GM19240 (cell line): ENCODE results near the gene DPH7.
"Not testable (repeated sequence)": the region's sequence is repeated elsewhere in the genome, so short reads cannot be mapped to it uniquely, and the experiment has no call there.

Source experiments
- DNase-seq: peaks from one replicate; pipeline ENCODE4 v3.0.0; 2011; ENCODE audit warnings: low spot score; ENCODE audit not compliant: insufficient read length

DPH7 gene

GRCh38 chr9:137606005-137606621 lies 27.4 kb upstream of the DPH7 start:
- no peak for DNase-seq

DNA sequence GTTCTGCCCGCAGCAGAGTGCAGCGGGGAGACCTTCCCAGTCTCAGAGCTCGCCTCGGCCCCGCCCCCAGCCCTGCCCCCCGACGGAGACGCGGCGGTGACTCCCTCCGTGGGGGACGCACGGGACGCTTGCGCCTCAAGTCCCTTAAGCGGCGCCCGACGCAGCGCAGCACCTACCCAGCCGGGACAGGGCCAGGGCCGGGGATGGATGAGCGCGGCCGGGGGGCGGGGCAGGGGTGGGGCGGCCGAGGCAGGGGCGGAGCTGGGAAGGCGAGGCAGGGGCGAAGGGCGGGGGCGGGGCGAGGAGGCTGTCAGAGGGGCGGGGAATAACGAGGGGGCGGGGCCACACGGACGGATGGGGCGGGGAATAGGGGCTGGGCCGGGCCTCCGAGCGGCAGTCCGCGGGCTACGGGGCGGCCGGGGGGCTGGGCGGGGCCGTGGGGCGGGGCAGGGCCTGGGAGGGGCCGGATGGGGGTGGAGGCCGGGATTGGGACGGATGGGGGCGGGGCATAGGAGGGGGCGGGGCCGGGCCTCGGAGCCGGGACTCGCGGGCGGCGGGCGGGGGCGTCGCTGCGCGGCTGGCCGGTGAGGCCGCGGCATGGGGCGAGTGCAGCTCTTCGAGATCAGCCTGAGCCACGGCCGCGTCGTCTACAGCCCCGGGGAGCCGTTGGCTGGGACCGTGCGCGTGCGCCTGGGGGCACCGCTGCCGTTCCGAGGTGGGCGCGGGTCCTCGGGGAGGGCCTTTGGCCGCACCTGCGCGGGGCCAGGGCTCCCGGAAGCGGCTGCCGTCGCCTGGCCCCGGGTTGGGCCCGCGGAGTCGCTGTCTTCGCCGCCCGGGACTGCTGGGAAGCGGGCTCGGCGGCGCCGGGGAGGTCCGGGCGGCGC lies 26.6 kb upstream of the DPH7 start, which contains the start of gene ARRDC1:
Gene ARRDC1 (plus strand): TSS at position 566 of the 884 bp plus-strand sequence. CDS start 32 bp downstream, at position 598.
- peak; percentile 90 for DNase-seq

DNA sequence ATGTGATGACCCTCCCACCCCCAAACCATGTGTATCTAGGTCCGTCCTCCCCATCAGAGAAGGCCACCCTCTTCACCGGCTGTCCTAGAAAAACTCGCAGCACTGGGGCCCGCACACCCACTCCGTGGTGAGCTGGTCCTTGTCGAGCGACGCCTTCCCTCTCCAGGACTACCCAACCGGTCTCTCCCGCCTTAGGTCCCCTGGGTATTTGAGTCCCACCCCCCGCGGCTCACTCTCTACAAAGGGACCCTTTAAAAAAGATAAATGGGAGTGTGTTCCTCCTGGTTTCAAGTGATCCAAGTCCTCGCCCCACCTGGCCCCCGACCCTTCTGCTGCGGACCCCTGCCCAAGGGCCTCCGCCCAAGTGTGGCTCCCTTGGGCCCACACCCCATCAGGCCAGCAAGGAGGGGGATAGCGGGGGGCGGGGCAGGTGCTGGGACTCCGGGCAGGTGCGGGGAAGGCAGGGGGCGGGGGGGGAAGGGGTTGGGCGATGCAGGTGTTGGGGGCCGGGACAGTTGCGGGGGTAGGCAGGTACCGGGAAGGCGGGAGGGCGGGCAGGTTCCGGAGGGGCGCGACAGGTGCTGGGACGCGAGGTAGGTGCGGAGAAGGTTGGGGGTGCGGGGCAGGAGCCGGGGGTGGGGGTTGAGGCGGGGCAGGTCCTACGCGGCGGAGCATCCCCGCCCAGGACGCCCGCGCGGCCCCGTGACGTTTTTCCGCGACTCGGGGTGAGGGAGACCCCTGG lies 25.8 kb upstream of the DPH7 start:
- no peak for DNase-seq

- no peak for DNase-seq
Measured at GRCh38 chr9:137603879-137604278, 25.2 kb upstream of the DPH7 start.

GRCh38 chr9:137602661-137603060 lies 23.9 kb upstream of the DPH7 start:
- DNase-seq, result no peak

GRCh38 chr9:137598943-137599342 lies 20.2 kb upstream of the DPH7 start:
- no peak for DNase-seq

DNA sequence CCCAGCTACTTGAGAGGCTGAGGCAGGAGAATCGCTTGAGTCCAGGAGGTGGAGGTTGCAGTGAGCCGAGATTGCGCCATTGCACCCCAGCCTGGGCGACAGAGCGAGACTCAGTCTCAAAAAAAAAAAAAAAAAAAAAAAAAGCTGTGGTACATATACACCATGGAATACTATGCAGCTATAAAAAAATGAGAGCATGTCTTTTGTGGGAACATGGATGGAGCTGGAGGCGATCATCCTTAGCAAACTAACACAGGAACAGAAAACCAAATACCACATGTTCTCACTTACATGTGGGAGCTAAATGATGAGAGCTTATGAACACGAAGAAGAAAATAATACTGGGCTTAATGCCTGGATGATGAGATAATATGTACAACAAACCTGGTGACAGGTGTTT lies 17.9 kb upstream of the DPH7 start:
- DNase-seq, result not testable (repeated sequence)

- no peak for DNase-seq
Measured at GRCh38 chr9:137593176-137593575, 14.5 kb upstream of the DPH7 start.

DNA sequence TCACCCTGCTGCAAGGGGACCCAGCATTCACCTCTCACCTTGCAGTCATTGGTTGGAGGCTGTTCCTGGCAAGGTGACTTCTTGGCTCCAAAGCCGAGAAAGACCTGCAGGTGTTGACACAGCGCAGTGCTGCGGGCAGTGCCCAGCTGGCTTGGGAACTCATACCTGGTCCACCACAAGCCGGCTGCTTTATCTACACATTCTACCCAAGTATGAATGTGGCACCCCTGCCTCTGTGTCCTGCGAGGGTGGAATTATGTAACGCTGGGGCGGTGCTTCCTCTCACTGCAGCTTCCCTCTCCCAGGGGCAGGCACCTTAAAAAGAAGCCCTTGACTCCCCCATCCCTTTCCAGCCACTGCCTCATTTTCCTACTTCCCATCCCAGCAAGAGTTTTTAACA lies 14.0 kb upstream of the DPH7 start:
- no peak for DNase-seq

DNA sequence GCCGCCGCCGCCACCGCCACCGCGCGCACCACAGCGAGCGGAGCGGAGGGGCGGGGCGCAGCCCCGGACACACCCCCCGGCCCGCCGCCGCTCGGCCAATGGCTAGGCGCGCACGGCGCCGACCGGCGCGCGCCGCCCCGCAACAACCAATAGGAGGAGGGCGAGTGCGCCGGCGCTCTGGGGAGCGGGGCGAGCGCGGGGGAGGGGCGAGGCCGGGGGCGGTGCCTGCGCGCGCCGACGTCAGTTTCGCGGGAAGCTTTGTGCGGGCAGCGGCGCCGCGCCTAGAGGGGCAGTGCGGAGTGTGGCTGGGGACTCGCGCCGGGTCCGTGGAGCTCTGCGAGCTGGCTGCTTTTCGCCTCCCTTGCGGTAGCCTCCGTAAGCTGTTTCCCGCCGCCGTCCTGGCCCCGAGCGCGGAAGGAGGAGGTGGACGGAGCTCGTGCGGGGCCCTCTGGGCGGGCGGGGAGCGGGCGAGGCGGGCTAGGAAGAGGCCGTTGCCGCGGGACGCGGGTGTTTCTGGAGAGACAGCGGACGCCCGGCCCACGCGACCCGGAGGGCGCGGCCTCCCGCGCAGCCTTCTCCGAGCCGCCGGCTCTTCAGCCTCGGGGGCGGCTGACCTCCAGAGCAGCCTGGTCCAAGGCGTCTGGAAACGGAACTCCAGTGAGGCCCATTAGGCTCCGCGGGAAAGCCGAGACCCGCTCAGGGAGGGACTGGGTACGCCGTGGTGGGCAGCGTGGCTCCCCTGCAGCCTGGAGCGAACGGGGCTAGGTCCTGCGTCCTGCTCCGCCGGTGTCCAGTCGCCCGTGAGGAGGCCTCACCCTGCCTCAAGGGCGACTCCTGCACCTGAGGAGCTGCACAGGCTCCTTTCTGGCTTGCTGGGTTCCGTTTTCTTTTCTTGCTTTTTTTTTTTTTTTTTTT lies 12.0 kb upstream of the DPH7 start, which contains the start of gene ZMYND19:
Gene ZMYND19 (minus strand): TSS at position 44 of the 915 bp plus-strand sequence. CDS start 249 bp downstream, outside the sequence.
- DNase-seq, result peak; percentile 98

DNA sequence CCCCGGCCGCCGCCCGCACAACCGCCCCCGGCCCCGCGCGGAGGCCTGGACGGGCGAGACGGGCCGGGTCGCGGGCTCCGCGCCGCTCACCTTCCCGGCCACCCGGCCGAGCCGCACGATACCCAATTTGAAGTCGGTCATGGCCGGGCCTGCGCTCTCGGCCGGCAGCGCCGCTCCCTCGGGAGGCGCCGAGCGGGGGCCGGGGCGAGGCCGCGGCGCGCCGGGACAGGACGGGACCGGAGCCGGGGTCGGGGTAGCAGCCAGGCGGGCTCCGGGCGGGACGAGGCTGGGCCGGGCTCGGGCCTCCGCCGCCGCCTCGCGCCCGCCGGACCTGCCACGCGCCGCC lies 11.4 kb upstream of the DPH7 start:
- no peak for DNase-seq

GRCh38 chr9:137589441-137590122 lies 10.9 kb upstream of the DPH7 start:
- no peak for DNase-seq

DNA sequence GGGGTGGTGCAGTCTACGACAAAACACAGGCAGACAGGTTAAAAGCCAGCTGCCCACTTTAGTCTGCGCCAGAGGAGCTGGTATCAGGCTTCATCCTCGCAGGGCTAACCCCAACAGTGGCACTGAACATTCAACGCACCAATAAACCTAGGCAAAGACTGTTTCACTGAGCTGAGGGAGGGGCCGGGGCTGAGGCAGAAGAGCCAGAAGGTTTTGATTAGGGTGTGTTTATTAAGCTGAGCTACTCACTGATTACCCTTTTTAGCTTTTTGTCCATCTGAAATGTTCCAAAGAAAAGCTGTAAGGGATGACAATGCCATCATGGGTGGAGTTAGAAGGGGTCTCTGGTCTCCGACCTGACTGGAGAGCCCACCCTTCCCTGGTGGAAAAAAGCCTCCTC lies 10.2 kb upstream of the DPH7 start:
- no peak for DNase-seq

DNA sequence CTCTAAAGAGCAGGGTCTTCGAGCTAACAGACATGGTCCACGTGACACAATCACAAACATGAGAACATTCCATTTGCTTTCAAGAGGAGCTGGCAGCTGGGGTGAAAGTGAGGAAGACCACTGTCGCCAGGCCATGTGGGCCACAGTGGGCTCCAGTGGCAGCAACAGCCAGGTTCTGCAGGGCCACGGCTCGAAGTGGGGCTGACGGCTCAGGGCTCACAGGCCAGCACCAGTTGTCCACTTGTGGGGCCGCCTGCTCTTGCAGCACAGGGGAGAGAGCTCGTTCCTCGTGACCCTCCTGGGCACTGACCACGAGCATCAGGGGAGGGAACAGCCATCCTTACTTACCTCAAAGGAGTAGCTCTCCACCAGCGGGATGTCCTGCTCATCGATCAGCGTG lies 9.6 kb upstream of the DPH7 start:
- DNase-seq, result no peak

GRCh38 chr9:137586854-137587253 lies 8.1 kb upstream of the DPH7 start:
- no peak for DNase-seq

- no peak for DNase-seq
Measured at GRCh38 chr9:137583957-137584356, 5.2 kb upstream of the DPH7 start.

- DNase-seq, result no peak
Measured at GRCh38 chr9:137583347-137583746, 4.6 kb upstream of the DPH7 start.

GRCh38 chr9:137582286-137582860 lies 3.6 kb upstream of the DPH7 start:
- no peak for DNase-seq

DNA sequence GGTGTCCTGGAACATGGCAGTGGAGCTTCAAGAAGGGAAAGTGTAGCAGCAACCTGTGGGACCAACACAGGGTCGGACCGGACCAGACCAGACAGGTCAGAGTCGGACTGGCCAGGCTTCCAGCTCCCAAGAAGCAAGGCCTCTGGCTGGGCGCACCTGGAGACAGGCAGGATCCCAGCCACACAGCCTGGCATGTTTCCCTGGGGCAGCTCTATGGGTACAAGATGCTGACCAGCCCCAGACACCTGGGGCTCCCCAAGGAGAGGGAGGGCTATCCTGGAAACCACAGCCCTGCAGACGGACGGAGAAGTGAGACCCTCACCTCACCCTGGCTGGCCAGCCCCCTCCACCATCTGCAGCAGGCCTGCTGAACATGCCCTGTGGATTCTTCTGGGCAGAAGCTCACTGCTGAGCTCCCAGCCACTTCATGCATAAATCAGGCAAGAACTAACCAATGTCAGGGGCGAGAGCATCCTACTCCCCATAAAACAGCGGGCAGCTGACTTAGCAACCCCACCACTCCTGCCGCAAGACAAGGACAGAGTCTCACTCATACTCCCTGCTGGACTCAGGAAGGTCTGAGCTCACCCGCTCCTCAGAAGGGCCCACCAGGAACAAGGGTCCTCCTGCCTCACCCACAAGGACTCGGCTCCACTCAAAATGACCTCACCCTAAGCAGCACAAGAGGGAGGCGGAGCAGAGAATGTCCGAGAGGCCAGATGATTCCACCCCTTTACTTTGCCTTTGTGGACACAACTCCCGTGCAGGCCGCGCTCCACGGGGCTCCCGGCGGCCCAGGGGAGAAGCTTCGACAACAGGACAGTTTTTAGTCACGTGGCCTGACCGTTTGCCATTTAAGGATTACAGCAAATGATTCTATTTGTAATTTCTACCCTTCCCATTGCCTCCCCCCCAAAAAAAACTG lies 2.9 kb upstream of the DPH7 start:
- no peak for DNase-seq
